K562 (cell line): ENCODE data around the gene ABCC10. TPM values are rescaled to one million over a fixed set of nuclear protein-coding genes. Genes with fewer than 3 reads are reported as not detected.

ENCODE experiments used
- ATAC-seq: fragments of 200-7000 bp; cut with Tn5 transposase; 3 replicates; pipeline ENCODE4 v1.9.1; 2020; ENCODE audit warnings: moderate library complexity
- BruUV-seq: library from RNA; stranded (reverse); fragments of 400-500 nt; replicated peaks from 2 replicates; lab custom pipeline; 2021; lab: Mats Ljungman, UMichigan
- CTCF ChIA-PET: fragments of 300-600 bp; formaldehyde crosslinking; extraction: SDS; loops from one replicate; lab custom pipeline; 2021; ENCODE audit warnings: low intra/inter-chr PET ratio; lab: Yijun Ruan, JAX
- POLR2A ChIA-PET: fragments of 300-600, 350-650 bp; sonication (Branson Sonifier 250); formaldehyde crosslinking; extraction: SDS; loops from one replicate; lab custom pipeline; 2021; ENCODE audit warnings: antibody characterized with exemption, inconsistent platforms; lab: Yijun Ruan, JAX
- DNase-seq, 4 experiments: peaks; one replicate each; pipeline versions ENCODE4 v3.0.0 to v3.0.0-alpha.2; 2011 to 2018; ENCODE audit warnings: low spot score in 3 of 4, mixed read lengths in 3 of 4; ENCODE audit errors: extremely low read depth in 1 of 4
- FAIRE-seq: peaks from 2 replicates; lab custom pipeline; 2011; peaks lifted over from hg19 to GRCh38; lab: Jason Lieb, UNC
- H2AFZ ChIP-seq: 2 replicates; pipeline ENCODE4 v1.6.0; 2011; ENCODE audit warnings: low read depth, low read length, control low read depth, inconsistent platforms
- H3K27ac ChIP-seq: fragments of 200-600 bp; 3 replicates; pipeline ENCODE4 v1.8.0; 2011; ENCODE audit warnings: low read depth, mild to moderate bottlenecking, control low read depth, inconsistent platforms, low read length, moderate library complexity, mixed read lengths; ENCODE audit errors: extremely low read depth
- H3K27me3 ChIP-seq, 2 experiments: fragments of 300-600 bp in 1 of 2; 2 replicates in 1 of 2; 3 replicates in 1 of 2; pipeline versions ENCODE4 v1.6.0 to v1.8.0; 2011; ENCODE audit warnings: inconsistent platforms in 2 of 2, low read length in 2 of 2, mild to moderate bottlenecking in 1 of 2, mixed read lengths in 1 of 2, moderate library complexity in 1 of 2; ENCODE audit not compliant: control insufficient read depth in 2 of 2, insufficient read depth in 2 of 2
- H3K36me3 ChIP-seq: fragments of 300-600 bp; 3 replicates; pipeline ENCODE4 v1.8.0; 2011; ENCODE audit warnings: mild to moderate bottlenecking, low read length, inconsistent platforms; ENCODE audit not compliant: control insufficient read depth, insufficient read depth
- H3K4me1 ChIP-seq, 2 experiments: fragments of 200-600 bp in 1 of 2; replicated peaks in 1 of 2; 2 replicates in 1 of 2; 3 replicates in 1 of 2; pipeline versions ENCODE4 v1.5.1 to v1.8.0; 2011; ENCODE audit warnings: inconsistent platforms in 2 of 2, low read length in 2 of 2, mild to moderate bottlenecking in 1 of 2, mixed read lengths in 1 of 2, moderate library complexity in 1 of 2; ENCODE audit not compliant: control insufficient read depth in 2 of 2, insufficient read depth in 2 of 2
- H3K4me2 ChIP-seq: 2 replicates; pipeline ENCODE4 v1.6.1; 2011; ENCODE audit warnings: low read length, control low read depth, inconsistent platforms, mixed read lengths; ENCODE audit not compliant: insufficient read depth
- H3K4me3 ChIP-seq: fragments of 200-600 bp; sonication (generic), shearing (Covaris generic); 2 replicates; pipeline ENCODE4 v1.5.1; 2016; ENCODE audit warnings: control low read depth, inconsistent platforms
- H3K79me2 ChIP-seq: fragments of 200-600 bp; 3 replicates; pipeline ENCODE4 v1.8.0; 2011; ENCODE audit warnings: low read length, inconsistent platforms; ENCODE audit not compliant: control insufficient read depth, insufficient read depth
- H3K9ac ChIP-seq, 2 experiments: 2 replicates each; pipeline versions ENCODE4 v1.6.0 to v1.6.1; 2011; ENCODE audit warnings: low read depth in 2 of 2, low read length in 2 of 2, control low read depth in 1 of 2, inconsistent platforms in 1 of 2, mild to moderate bottlenecking in 1 of 2, mixed read lengths in 1 of 2; ENCODE audit not compliant: insufficient read depth in 1 of 2
- H3K9me1 ChIP-seq: one replicate; pipeline ENCODE4 v1.6.0; 2011; ENCODE audit warnings: inconsistent platforms, mild to moderate bottlenecking, low read length, moderate library complexity; ENCODE audit not compliant: control insufficient read depth, insufficient read depth
- H3K9me3 ChIP-seq: replicated peaks from 2 replicates; pipeline ENCODE4 v1.5.1; 2011; ENCODE audit warnings: low read depth, low read length, inconsistent platforms; ENCODE audit not compliant: control insufficient read depth, insufficient read depth
- H4K20me1 ChIP-seq: replicated peaks from 2 replicates; pipeline ENCODE4 v1.6.1; 2011; ENCODE audit warnings: low read length, inconsistent platforms, mixed read lengths; ENCODE audit not compliant: control insufficient read depth, insufficient read depth
- ARNT ChIP-seq, 2 experiments: fragments of 450-650 bp; IDR thresholded peaks; 2 replicates each; pipeline ENCODE4 v1.6.1; 2016; ENCODE audit warnings: mild to moderate bottlenecking in 1 of 2
- FOXM1 ChIP-seq, 2 experiments: fragments of 450-650 bp in 1 of 2; sonication (generic) in 1 of 2; formaldehyde crosslinking in 1 of 2; IDR thresholded peaks; 2 replicates each; pipeline versions ENCODE4 v1.6.1 to v1.9.0; 2017 to 2022; ENCODE audit warnings: low read depth in 2 of 2, mild to moderate bottlenecking in 2 of 2, missing genetic modification reagents in 1 of 2, moderate library complexity in 1 of 2
- HIVEP1 ChIP-seq: fragments of 250-450 bp; sonication (Bioruptor Pico); IDR thresholded peaks from 2 replicates; pipeline ENCODE4 v1.4.0; 2020; ENCODE audit warnings: mild to moderate bottlenecking
- KDM2B ChIP-seq: fragments of 250-450 bp; sonication (Bioruptor Pico); IDR thresholded peaks from 2 replicates; pipeline ENCODE4 v1.8.0; 2021; ENCODE audit warnings: mild to moderate bottlenecking, moderate library complexity
- KHSRP ChIP-seq: fragments of 450-650 bp; IDR thresholded peaks from 2 replicates; pipeline ENCODE4 v1.6.1; 2017
- RB1 ChIP-seq: fragments of 450-650 bp; IDR thresholded peaks from 2 replicates; pipeline ENCODE4 v1.6.1; 2017; ENCODE audit warnings: low read depth, mild to moderate bottlenecking
- TEAD2 ChIP-seq: fragments of 450-650 bp; IDR thresholded peaks from 2 replicates; pipeline ENCODE4 v1.6.1; 2016; ENCODE audit warnings: missing genetic modification characterization, control low read depth, missing compliant biosample characterization
- ZNF584 ChIP-seq: fragments of 200-800 bp; sonication (Bioruptor generic); IDR thresholded peaks from 2 replicates; pipeline ENCODE4 v1.6.1; 2016; ENCODE audit warnings: low read depth, mild to moderate bottlenecking, missing genetic modification characterization, missing compliant biosample characterization
- ZNF644 ChIP-seq: fragments of 200-800 bp; sonication (Bioruptor generic); IDR thresholded peaks from 2 replicates; pipeline ENCODE4 v1.6.1; 2016; ENCODE audit warnings: low read depth, missing genetic modification characterization, missing compliant biosample characterization
- WGBS: fragments of 100-300 bp; shearing (Covaris generic); methylation state at CpG from one replicate; pipeline ENCODE4 v1.1.6; 2016; ENCODE audit warnings: low coverage, mixed read lengths; ENCODE audit not compliant: insufficient coverage; ENCODE audit errors: missing lambda C conversion rate; 5-methylcytosine and 5-hydroxymethylcytosine counted together
- in situ Hi-C: fragments of 300-500 bp; cut with MboI; formaldehyde crosslinking; loops from 4 replicates; pipeline ENCODE4 v1.15.0; 2018; ENCODE audit warnings: inconsistent platforms, mixed read lengths
- intact Hi-C: fragments of 100-400 bp; cut with micrococcal nuclease; formaldehyde crosslinking; loops from 2 replicates; pipeline ENCODE4 v1.14.2; 2022
- polyA plus RNA-seq, 8 experiments: library from polyadenylated mRNA; depleted of rRNA in 4 of 8; stranded (reverse) in 5 of 8; unstranded in 3 of 8; fragments of >200 nt; fragmentation: Nextera tagmentation in 2 of 8; fragmentation: Illumina TruSeq in 1 of 8; extraction: Ambion mirVana in 2 of 8; extraction: Trizol in 1 of 8; gene quantifications; 2 replicates each; pipeline versions ENCODE4 v1.2.1 to v1.2.3, GENCODE V29; 2011 to 2014; ENCODE audit warnings: inconsistent platforms in 1 of 8, missing spikeins in 1 of 8
- total RNA-seq, 7 experiments: library from RNA; depleted of rRNA in 6 of 7; stranded (reverse); fragments of >200 nt in 6 of 7; fragmentation: Illumina TruSeq in 2 of 7; extraction: Trizol in 2 of 7; gene quantifications; 2 replicates each; pipeline versions ENCODE4 v1.2.1 to v1.2.3, GENCODE V29; 2011 to 2021; ENCODE audit warnings: low replicate concordance in 1 of 7
- TF ChIP-seq, protein P1 (sequence below), 3 experiments: IDR thresholded peaks in 2 of 3; conservative IDR thresholded peaks in 1 of 3; 2 replicates each; pipeline ENCODE4 v1.5.1; 2011 to 2012; ENCODE audit warnings: low read length in 3 of 3, mild to moderate bottlenecking in 3 of 3, control low read depth in 2 of 3, improper control_type of control experiment in 1 of 3, inconsistent platforms in 1 of 3, low read depth in 1 of 3, mixed read lengths in 1 of 3, moderate library complexity in 1 of 3; ENCODE audit not compliant: insufficient read depth in 2 of 3
- TF ChIP-seq, protein P2 (sequence below): fragments of 250-450 bp; sonication (Bioruptor Pico); IDR thresholded peaks from 2 replicates; pipeline ENCODE4 v1.4.0; 2020

ABCC10 gene
- total and polyA plus RNA-seq, 9 of the 15 experiments (the other 6 are each of a cell fraction or from before 2014, with no cell fraction given), result 2.4 to 29.1 (median 13.7) TPM

DNA sequence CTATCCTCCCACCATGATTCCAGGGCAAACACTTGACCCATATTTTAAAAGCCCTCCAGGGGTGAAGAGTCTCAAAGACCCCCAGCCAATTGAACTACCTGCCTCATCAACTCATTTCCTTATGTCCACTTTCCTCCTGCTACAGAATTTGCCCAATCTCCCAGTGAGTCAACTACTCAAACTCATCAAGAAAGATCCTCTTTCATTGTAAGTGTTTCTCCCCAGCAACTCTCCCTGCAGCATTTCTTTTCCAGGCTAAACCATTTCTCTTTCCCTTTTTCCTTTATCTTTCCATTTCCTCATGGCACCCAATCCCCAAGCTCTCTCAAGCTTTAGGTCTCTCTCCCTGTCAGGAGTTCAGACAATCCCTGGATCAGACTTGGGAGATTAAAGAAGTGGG is 26.5 kb downstream of the ABCC10 start (continued):
- no peak for TF ChIP-seq TEAD2 (tag)
- TF ChIP-seq, all 486 proteins: peak for 0

DNA sequence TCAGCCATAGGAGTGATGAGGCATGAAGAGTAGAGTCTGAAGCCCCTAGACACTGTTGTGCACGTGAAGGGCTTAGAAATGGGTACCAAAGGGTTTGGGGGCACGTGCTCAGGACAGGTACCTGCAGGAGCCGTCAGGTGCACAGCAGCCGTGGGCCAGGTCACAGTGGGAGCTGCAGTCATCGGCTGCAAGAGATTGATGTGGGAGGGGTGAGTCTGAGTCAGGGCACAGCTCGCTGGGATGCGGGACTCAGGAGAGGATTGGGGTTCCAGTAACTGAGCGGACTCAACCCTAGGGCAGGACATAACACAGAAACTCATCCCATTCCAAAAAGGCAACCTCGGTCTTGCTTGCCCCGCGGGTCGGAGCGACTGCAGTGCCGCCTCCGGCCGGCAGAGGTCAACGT is 27.0 kb downstream of the ABCC10 start:
- Histone ChIP-seq H3K4me2 (peak overlapping the region; percentile 79), H3K4me3 (peak overlapping the region; percentile 53), H3K9me1 (no peaks in the 10 kb centered on the region), H2AFZ (peak overlapping the region; percentile 93; the same call in 1 of the 2 replicates), H3K9ac (peak overlapping the region in 1 of 2 experiments; percentile 91; a peak in 2 of 4 replicates), H3K27me3 (no peaks in the 10 kb centered on the region; a peak in 1 of 5 replicates), H3K4me1 (peaks cover 0 to 18% of the 10 kb centered on the region in 2 experiments; a peak in 4 of 5 replicates), H4K20me1 (no peaks in the 10 kb centered on the region), H3K9me3 (0 out of 2 replicates have a peak, but pooled peaks cover 6% of the 10 kb centered on the region), H3K79me2 (no peaks in the 10 kb centered on the region), H3K36me3 (peaks cover 18% of the 10 kb centered on the region; the same call in 1 of the 3 replicates), H3K27ac (no peak overlapping the region)
- in situ Hi-C loops, result no loop called here
- no TSS peak for BruUV-seq
- CTCF ChIA-PET, result interaction anchor here (0.6 to 1.3 kb wide), 4 partner anchors 42 to 53 kb away, joined by 3 to 13 read pairs (median 5); no protein-coding TSS in a partner anchor
- FAIRE-seq, result peak; percentile 98
- 7% methylated on average over 17 of the region's 17 CpGs for WGBS
- ATAC-seq, result peak; percentile 22
- DNase-seq, result no peak
- intact Hi-C loops, result loop anchor here (1.0 to 2.0 kb wide), 2 partner anchors 42 to 53 kb away; no protein-coding TSS in a partner anchor
- POLR2A ChIA-PET, result interaction anchor here (0.6 kb wide), 3 partner anchors 9 to 272 kb away, joined by 3 to 5 read pairs (median 3); no protein-coding TSS in a partner anchor
- TF ChIP-seq FOXM1 (IDR thresholded peaks at IDR 0.05; ENCODE audit: low read depth) (no peak), FOXM1 (CRISPR knock-in tag; IDR thresholded peaks at IDR 0.05; ENCODE audit: low read depth) (no peak), HIVEP1 (no peak), ARNT (IDR thresholded peaks at IDR 0.05) (no peak), ZNF584 (CRISPR knock-in tag) (no peak), RB1 (no peak; the same call in 1 of the 2 replicates), ZNF644 (tag) (no peak), KHSRP (no peak), KDM2B (CRISPR knock-in tag) (no peak)
- TF ChIP-seq, protein P1, sequence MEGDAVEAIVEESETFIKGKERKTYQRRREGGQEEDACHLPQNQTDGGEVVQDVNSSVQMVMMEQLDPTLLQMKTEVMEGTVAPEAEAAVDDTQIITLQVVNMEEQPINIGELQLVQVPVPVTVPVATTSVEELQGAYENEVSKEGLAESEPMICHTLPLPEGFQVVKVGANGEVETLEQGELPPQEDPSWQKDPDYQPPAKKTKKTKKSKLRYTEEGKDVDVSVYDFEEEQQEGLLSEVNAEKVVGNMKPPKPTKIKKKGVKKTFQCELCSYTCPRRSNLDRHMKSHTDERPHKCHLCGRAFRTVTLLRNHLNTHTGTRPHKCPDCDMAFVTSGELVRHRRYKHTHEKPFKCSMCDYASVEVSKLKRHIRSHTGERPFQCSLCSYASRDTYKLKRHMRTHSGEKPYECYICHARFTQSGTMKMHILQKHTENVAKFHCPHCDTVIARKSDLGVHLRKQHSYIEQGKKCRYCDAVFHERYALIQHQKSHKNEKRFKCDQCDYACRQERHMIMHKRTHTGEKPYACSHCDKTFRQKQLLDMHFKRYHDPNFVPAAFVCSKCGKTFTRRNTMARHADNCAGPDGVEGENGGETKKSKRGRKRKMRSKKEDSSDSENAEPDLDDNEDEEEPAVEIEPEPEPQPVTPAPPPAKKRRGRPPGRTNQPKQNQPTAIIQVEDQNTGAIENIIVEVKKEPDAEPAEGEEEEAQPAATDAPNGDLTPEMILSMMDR (IDR thresholded peaks at IDR 0.05 in 2 of 3, conservative IDR thresholded peaks at IDR 0.05 in 1 of 3; ENCODE audit: insufficient read depth in 2 of 3, low read depth in 1 of 3, low read length in 3 of 3), result peak; percentile 96 to 98 (median 96)
- TF ChIP-seq, protein P2, sequence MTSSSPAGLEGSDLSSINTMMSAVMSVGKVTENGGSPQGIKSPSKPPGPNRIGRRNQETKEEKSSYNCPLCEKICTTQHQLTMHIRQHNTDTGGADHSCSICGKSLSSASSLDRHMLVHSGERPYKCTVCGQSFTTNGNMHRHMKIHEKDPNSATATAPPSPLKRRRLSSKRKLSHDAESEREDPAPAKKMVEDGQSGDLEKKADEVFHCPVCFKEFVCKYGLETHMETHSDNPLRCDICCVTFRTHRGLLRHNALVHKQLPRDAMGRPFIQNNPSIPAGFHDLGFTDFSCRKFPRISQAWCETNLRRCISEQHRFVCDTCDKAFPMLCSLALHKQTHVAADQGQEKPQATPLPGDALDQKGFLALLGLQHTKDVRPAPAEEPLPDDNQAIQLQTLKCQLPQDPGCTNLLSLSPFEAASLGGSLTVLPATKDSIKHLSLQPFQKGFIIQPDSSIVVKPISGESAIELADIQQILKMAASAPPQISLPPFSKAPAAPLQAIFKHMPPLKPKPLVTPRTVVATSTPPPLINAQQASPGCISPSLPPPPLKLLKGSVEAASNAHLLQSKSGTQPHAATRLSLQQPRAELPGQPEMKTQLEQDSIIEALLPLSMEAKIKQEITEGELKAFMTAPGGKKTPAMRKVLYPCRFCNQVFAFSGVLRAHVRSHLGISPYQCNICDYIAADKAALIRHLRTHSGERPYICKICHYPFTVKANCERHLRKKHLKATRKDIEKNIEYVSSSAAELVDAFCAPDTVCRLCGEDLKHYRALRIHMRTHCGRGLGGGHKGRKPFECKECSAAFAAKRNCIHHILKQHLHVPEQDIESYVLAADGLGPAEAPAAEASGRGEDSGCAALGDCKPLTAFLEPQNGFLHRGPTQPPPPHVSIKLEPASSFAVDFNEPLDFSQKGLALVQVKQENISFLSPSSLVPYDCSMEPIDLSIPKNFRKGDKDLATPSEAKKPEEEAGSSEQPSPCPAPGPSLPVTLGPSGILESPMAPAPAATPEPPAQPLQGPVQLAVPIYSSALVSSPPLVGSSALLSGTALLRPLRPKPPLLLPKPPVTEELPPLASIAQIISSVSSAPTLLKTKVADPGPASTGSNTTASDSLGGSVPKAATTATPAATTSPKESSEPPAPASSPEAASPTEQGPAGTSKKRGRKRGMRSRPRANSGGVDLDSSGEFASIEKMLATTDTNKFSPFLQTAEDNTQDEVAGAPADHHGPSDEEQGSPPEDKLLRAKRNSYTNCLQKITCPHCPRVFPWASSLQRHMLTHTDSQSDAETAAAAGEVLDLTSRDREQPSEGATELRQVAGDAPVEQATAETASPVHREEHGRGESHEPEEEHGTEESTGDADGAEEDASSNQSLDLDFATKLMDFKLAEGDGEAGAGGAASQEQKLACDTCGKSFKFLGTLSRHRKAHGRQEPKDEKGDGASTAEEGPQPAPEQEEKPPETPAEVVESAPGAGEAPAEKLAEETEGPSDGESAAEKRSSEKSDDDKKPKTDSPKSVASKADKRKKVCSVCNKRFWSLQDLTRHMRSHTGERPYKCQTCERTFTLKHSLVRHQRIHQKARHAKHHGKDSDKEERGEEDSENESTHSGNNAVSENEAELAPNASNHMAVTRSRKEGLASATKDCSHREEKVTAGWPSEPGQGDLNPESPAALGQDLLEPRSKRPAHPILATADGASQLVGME (CRISPR knock-in tag), result no peak
